ENCODE data around the gene DHRS4. TPM values are rescaled to one million over a fixed set of nuclear protein-coding genes. Genes with fewer than 3 reads are reported as not detected.
A peak's percentile ranks its signal among the peaks of the same experiment; 100 is the strongest.

Gene DHRS4
- total and polyA plus RNA-seq, 2 of the 13 experiments (the other 11 are each of a cell fraction or from before 2014, with no cell fraction given) = 23.9 to 45.1 TPM

GRCh38 chr14:23988607-23989363, 35.2 kb downstream of the DHRS4 start, which contains the start of gene DHRS4L2 (continued):
- peak; percentile 54 for TF ChIP-seq CTCF (CRISPR knock-in tag; IDR thresholded peaks at IDR 0.05)
- TF ChIP-seq SP5 (CRISPR knock-in tag; IDR thresholded peaks at IDR 0.05; ENCODE audit: borderline replicate concordance, low read depth) = peak; percentile 86
- TF ChIP-seq ZFP37 (CRISPR knock-in tag; IDR thresholded peaks at IDR 0.05; ENCODE audit: borderline replicate concordance) = peak; percentile 17
- peak; percentile 81; the same call in 1 of the 2 replicates for TF ChIP-seq EED (CRISPR knock-in tag; IDR thresholded peaks at IDR 0.05)
- peak; percentile 81 for TF ChIP-seq BORCS8-MEF2B (CRISPR knock-in tag; IDR thresholded peaks at IDR 0.05)
- TF ChIP-seq MEF2D (CRISPR knock-in tag; IDR thresholded peaks at IDR 0.05) = peak; percentile 85
- TF ChIP-seq ZSCAN21 (CRISPR knock-in tag; IDR thresholded peaks at IDR 0.05; ENCODE audit: borderline replicate concordance) = peak; percentile 96
- peak; percentile 98 for TF ChIP-seq ZNF883 (CRISPR knock-in tag; IDR thresholded peaks at IDR 0.05; ENCODE audit: not compliant biosample characterization)
- TF ChIP-seq LBX2 (CRISPR knock-in tag; IDR thresholded peaks at IDR 0.05; ENCODE audit: borderline replicate concordance) = peak; percentile 83; the same call in 1 of the 2 replicates
- TF ChIP-seq MYC (CRISPR knock-in tag; IDR thresholded peaks at IDR 0.05; ENCODE audit: borderline replicate concordance) = peak; percentile 86; the same call in 1 of the 2 replicates
- TF ChIP-seq ELF3 (CRISPR knock-in tag; IDR thresholded peaks at IDR 0.05) = peak; percentile 83
- peak; percentile 59 to 78; a peak in 3 of 4 replicates for TF ChIP-seq HMGXB4 (CRISPR knock-in tag; IDR thresholded peaks at IDR 0.05; ENCODE audit: borderline replicate concordance in 1 of 2, low read depth in 1 of 2)
- TF ChIP-seq ZNF274 (CRISPR knock-in tag; IDR thresholded peaks at IDR 0.05) = peak; percentile 98
- TF ChIP-seq MEIS2 (CRISPR knock-in tag; IDR thresholded peaks at IDR 0.05) = peak; percentile 83
- TF ChIP-seq IKZF1 (IDR thresholded peaks at IDR 0.05) = 0 out of 2 replicates have a peak, but pooled peaks have one; percentile 11
- TF ChIP-seq TBX2 (CRISPR knock-in tag; IDR thresholded peaks at IDR 0.05; ENCODE audit: borderline replicate concordance) = peak; percentile 91
- peak; percentile 55; the same call in 1 of the 2 replicates for TF ChIP-seq ARNTL (CRISPR knock-in tag; IDR thresholded peaks at IDR 0.05)
- TF ChIP-seq POLR2A (IDR thresholded peaks at IDR 0.05; ENCODE audit: insufficient read depth in 1 of 2, low read depth in 2 of 2, low read length in 2 of 2) = peak; percentile 51 to 96
- peak; percentile 96; the same call in 1 of the 2 replicates for TF ChIP-seq BCL3 (CRISPR knock-in tag; IDR thresholded peaks at IDR 0.05)
- peak; percentile 90; the same call in 1 of the 2 replicates for TF ChIP-seq ZNF691 (CRISPR knock-in tag; IDR thresholded peaks at IDR 0.05; ENCODE audit: borderline replicate concordance, low read depth)
- TF ChIP-seq ZNF558 (CRISPR knock-in tag; IDR thresholded peaks at IDR 0.05; ENCODE audit: borderline replicate concordance) = peak; percentile 81; the same call in 1 of the 2 replicates
